Right lobe of liver (tissue), 6 donors: ENCODE measurements around the gene LRBA. TPM values are rescaled to one million over a fixed set of nuclear protein-coding genes. Genes with fewer than 3 reads are reported as not detected.

ENCODE experiments used
- ATAC-seq, 4 donors: fragments of 200-7000 bp; cut with Tn5 transposase; one replicate each; pipeline ENCODE4 v1.9.1; 2020; ENCODE audit warnings: mild to moderate bottlenecking in 4 of 4, moderate library complexity in 4 of 4
- DNase-seq, 3 donors: peaks; one replicate each; pipeline ENCODE4 v3.0.0-alpha.2; 2020
- H3K27ac ChIP-seq, 3 donors: fragments of 200-600 bp; one replicate each; pipeline ENCODE4 v1.8.0; 2022
- H3K27me3 ChIP-seq, 2 donors: fragments of 200-600 bp; one replicate each; pipeline ENCODE4 v1.8.0; 2022
- H3K36me3 ChIP-seq, 4 donors: fragments of 200-600 bp; sonication (generic) in 1 of 4; one replicate each; pipeline versions ENCODE4 v1.5.1 to v1.8.0; 2017 to 2022; ENCODE audit warnings: control low read depth in 1 of 4
- H3K4me1 ChIP-seq, 4 donors: fragments of 200-600 bp; sonication (generic) in 1 of 4; one replicate each; pipeline versions ENCODE4 v1.5.1 to v1.8.0; 2017 to 2022; ENCODE audit warnings: control low read depth in 1 of 4
- H3K4me3 ChIP-seq, 3 donors: fragments of 200-600 bp; one replicate each; pipeline ENCODE4 v1.8.0; 2022
- H3K9me3 ChIP-seq, 4 donors: fragments of 200-600 bp; sonication (generic) in 1 of 4; one replicate each; pipeline versions ENCODE4 v1.5.1 to v1.8.0; 2017 to 2022; ENCODE audit warnings: control low read depth in 1 of 4
- CTCF ChIP-seq, 4 donors: fragments of 200-600 bp in 3 of 4; fragments of 450-650 bp in 1 of 4; IDR thresholded peaks; one replicate each; pipeline versions ENCODE4 v1.5.1 to v1.8.0; 2016 to 2022; ENCODE audit warnings: antibody characterized with exemption in 4 of 4, mild to moderate bottlenecking in 2 of 4
- POLR2A ChIP-seq: fragments of 450-650 bp; IDR thresholded peaks from one replicate; pipeline ENCODE4 v1.6.1; 2017; ENCODE audit warnings: antibody characterized with exemption, mild to moderate bottlenecking
- WGBS: methylation state at CpG from one replicate; pipeline ENCODE4 v1.1.6; 2018; ENCODE audit warnings: low coverage, low lambda C conversion rate; ENCODE audit not compliant: insufficient coverage; ENCODE audit errors: missing lambda C conversion rate; 5-methylcytosine and 5-hydroxymethylcytosine counted together
- intact Hi-C, 2 donors: fragments of 100-400 bp; cut with DNase I; formaldehyde crosslinking; loops; one replicate each; pipeline versions ENCODE4 v1.11.2 to v1.14.1; 2022
- total RNA-seq, 6 experiments: library from RNA; depleted of rRNA in 2 of 6; stranded (reverse); fragments of >200 nt in 2 of 6; fragmentation: NEBNext Ultra II Directional in 3 of 6; extraction: Animal tissue kit (Norgen Biotek cat#: 25700) in 3 of 6; gene quantifications; one replicate each; pipeline versions ENCODE4 v1.1.0 to v1.2.4, GENCODE V29; 2016 to 2023
- donor health status: DM: no; HTN: yes; CAD: no.
- donor health status: DM: no; HTN: no; CAD: no.
- donor health status: DM: no; HTN: no; CAD: no.
- donor health status: DM: no; HTN: yes; CAD: no.
- donor health status: DM: no; HTN: yes; CAD: no.

Gene LRBA
- total RNA-seq, 6 experiments from 2014 or later, result 18.9 to 48.1 (median 24.5) TPM

- Histone ChIP-seq H3K27ac (no peak overlapping the region), H3K4me3 (no peak overlapping the region), H3K9me3 (no peaks in the 10 kb centered on the region), H3K36me3 (no peaks in the 10 kb centered on the region), H3K4me1 (no peaks in the 10 kb centered on the region), H3K27me3 (no peaks in the 10 kb centered on the region)
- DNase-seq (no peak), ATAC-seq (peak in 1 of 4 donors; percentile 22)
- intact Hi-C loops, result no loop called here
- WGBS, result 97% methylated on average over 5 of the region's 13 CpGs
- TF ChIP-seq POLR2A (no peak), CTCF (IDR thresholded peaks at IDR 0.05) (no peak)
Measured at GRCh38 chr4:151049430-151049884, 34.4 kb upstream of the LRBA start.

- TF ChIP-seq POLR2A (no peak), CTCF (IDR thresholded peaks at IDR 0.05) (no peak)
- H3K4me3 ChIP-seq, result no peak overlapping the region
Measured at GRCh38 chr4:151048913-151049312, 33.8 kb upstream of the LRBA start.

GRCh38 chr4:151046609-151047008, 31.5 kb upstream of the LRBA start:
- WGBS, result 48% methylated on average over 4 of the region's 4 CpGs
- H3K36me3 ChIP-seq, result no peaks in the 10 kb centered on the region
- intact Hi-C loops, result no loop called here
- H3K27me3 ChIP-seq, result no peaks in the 10 kb centered on the region
- no peaks in the 10 kb centered on the region for H3K4me1 ChIP-seq
- no peak overlapping the region for H3K4me3 ChIP-seq
- ATAC-seq (no peak), DNase-seq (no peak)
- no peak for TF ChIP-seq CTCF (IDR thresholded peaks at IDR 0.05)
- no peak for TF ChIP-seq POLR2A
- H3K9me3 ChIP-seq, result no peaks in the 10 kb centered on the region
- no peak overlapping the region for H3K27ac ChIP-seq

More at GRCh38 chr4:151048913-151049312, 33.8 kb upstream of the LRBA start:
- Histone ChIP-seq H3K9me3 (no peaks in the 10 kb centered on the region), H3K4me1 (no peaks in the 10 kb centered on the region), H3K27me3 (no peaks in the 10 kb centered on the region), H3K27ac (no peak overlapping the region), H3K36me3 (no peaks in the 10 kb centered on the region)
- WGBS, result 92% methylated on average over 6 of the region's 11 CpGs
- ATAC-seq, result no peak
- DNase-seq, result no peak
- intact Hi-C loops, result no loop called here

- Histone ChIP-seq H3K36me3 (no peaks in the 10 kb centered on the region), H3K4me3 (no peak overlapping the region), H3K9me3 (no peaks in the 10 kb centered on the region), H3K4me1 (no peaks in the 10 kb centered on the region), H3K27me3 (no peaks in the 10 kb centered on the region), H3K27ac (no peak overlapping the region)
- DNase-seq, result no peak
- ATAC-seq, result peak in 1 of 4 donors; percentile 35
- no peak for TF ChIP-seq POLR2A
- no peak for TF ChIP-seq CTCF (IDR thresholded peaks at IDR 0.05)
- WGBS, result 9% methylated on average over 3 of the region's 3 CpGs
- intact Hi-C loops, result no loop called here
Measured at GRCh38 chr4:151045907-151046306, 30.8 kb upstream of the LRBA start.
